ENCODE results near the gene ELL2.
"Not testable (repeated sequence)": the region's sequence is repeated elsewhere in the genome, so short reads cannot be mapped to it uniquely, and the experiment has no call there.

ELL2 gene

DNA sequence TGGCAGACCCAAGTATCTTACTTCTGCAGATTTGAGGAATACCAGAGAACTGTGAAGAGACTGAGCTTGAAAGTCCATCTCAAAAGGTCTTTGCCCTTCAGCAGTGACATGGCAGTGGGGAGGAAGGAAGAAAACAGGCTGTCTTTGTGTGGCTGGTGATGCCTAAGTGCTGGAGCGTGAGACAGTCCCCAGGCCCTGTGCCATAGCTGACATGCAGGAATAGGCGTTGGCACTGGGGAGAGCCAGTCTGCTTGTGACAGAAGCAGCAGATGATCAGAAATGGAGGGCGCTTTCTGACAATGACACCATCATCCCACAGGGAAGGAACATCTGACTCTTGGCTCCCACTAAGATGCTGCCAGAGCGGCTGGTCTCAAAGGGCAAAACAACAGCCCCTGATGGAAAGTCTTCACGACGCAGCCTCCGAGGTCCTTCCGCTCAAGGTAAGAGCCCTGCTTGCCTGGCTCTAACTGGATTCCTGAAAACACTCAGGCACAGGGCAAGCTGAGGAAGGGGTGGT, 123.6 kb downstream of the ELL2 start:
- no peak for DNase-seq (ENCODE audit: low spot score)
- H3K27ac ChIP-seq = no peak overlapping the region
- TF ChIP-seq, protein P1, sequence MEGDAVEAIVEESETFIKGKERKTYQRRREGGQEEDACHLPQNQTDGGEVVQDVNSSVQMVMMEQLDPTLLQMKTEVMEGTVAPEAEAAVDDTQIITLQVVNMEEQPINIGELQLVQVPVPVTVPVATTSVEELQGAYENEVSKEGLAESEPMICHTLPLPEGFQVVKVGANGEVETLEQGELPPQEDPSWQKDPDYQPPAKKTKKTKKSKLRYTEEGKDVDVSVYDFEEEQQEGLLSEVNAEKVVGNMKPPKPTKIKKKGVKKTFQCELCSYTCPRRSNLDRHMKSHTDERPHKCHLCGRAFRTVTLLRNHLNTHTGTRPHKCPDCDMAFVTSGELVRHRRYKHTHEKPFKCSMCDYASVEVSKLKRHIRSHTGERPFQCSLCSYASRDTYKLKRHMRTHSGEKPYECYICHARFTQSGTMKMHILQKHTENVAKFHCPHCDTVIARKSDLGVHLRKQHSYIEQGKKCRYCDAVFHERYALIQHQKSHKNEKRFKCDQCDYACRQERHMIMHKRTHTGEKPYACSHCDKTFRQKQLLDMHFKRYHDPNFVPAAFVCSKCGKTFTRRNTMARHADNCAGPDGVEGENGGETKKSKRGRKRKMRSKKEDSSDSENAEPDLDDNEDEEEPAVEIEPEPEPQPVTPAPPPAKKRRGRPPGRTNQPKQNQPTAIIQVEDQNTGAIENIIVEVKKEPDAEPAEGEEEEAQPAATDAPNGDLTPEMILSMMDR (IDR thresholded peaks at IDR 0.05) = no peak
- no peak overlapping the region for H3K4me3 ChIP-seq

DNA sequence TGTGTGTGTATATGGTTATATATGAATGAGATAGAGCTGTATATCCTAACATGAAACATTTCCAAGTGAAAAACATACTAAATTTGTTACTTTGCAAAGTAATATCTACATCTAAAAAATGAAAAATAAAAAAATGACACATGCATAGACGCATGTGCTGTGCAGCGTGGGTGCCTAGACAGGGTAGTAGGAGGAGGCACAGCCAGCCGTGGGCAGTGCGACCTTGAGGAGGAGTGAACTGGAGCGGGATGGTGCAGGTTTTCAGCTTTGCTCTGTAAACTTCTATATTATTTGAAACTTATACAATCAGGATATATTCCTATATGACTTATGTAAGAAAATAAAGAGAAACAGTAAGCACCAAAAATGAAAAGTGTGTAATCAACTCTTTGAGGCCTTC, 124.2 kb downstream of the ELL2 start:
- no peak overlapping the region for H3K4me3 ChIP-seq
- no peak for DNase-seq (ENCODE audit: low spot score)
- H3K27ac ChIP-seq = no peak overlapping the region
- TF ChIP-seq, protein P1 (IDR thresholded peaks at IDR 0.05) = no peak

DNA sequence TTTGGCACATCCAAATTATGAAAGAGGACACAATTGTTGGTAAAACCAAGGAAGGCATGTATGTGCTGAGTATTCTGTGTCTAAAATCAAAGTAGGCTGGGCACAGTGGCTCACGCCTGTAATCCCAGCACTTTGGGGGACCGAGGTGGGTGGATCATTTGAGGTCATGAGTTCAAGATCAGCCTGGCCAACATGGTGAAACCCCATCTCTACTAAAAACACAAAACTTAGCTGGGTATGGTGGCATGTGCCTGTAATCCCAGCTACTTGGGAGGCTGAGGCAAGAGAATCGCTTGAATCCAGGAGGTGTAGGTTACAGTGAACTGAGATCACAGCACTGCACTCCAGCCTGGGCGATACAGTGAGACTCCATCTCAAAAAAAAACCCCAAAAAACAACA, 124.7 kb downstream of the ELL2 start:
- not testable (repeated sequence) for DNase-seq (ENCODE audit: low spot score); H3K4me3 ChIP-seq
- H3K27ac ChIP-seq = peak overlapping the region in 1 of 2 donors; percentile 81

DNA sequence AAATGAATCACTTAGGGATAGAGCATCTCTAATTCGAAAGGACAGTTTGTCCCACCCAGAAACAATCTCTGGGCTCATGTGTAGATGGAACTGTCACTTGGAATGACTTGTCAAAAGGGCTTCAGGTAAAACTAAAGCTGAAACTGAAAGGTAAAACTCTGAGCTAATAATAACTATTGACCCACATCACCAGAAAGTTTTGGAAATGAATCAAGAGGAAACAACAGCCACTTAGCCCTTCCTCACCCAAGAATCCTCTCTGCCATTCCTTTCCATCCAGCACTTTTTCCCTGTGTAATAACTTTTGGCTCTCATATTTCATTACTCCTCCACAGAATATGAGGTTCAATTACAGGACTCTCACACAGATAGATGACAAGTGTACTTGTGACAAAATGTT, 125.1 kb downstream of the ELL2 start:
- DNase-seq (ENCODE audit: low spot score) = no peak
- Histone ChIP-seq H3K4me3 (peak overlapping the region; percentile 79), H3K27ac (peak overlapping the region; percentile 73 to 81)
- TF ChIP-seq, protein P1 (IDR thresholded peaks at IDR 0.05) = no peak

DNA sequence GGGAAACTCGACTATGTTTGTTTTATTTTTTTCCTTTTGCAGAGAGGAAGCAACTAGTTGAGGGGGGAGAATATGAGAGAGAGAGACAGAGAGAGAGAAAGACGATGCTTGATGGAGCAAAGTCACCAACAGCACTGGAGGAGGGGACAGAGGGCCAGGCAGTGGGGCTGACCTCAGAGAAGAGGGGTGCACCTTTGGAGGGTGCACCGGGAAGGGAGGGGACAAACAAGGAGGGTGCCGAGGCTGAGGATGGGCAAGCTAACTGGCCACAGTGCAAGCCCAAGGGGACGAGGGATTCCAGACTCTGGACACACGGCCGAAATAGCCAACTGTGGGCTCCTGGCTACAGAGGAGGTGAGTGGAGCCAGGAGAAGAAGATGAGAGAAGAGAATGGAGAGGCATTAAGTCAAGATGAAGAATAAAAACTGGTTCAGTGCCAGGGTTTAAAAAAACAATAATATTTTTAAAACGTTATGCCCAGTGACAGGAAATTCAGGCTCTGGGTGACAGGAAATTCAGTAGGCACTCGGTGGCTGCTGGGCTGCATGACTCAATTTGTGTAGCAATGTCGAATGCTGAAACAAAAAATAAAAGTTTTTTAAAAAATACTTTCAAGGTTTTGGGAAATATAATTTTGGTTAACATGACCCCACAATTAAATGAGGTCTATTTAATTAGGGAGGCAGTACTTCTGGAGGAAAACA, 125.8 kb downstream of the ELL2 start:
- TF ChIP-seq, protein P1 (IDR thresholded peaks at IDR 0.05) = no peak
- H3K4me3 ChIP-seq = peak overlapping the region; percentile 79
- peak overlapping the region; percentile 73 to 81 for H3K27ac ChIP-seq
- no peak for DNase-seq (ENCODE audit: low spot score)

Data from coronary artery (tissue), 2 donors.